B cell (primary cell): Measurements from ENCODE around the gene TGFBI. TPM values are rescaled to one million over a fixed set of nuclear protein-coding genes. Genes with fewer than 3 reads are reported as not detected.

Source experiments
- ATAC-seq: fragments of 200-7000 bp; cut with Tn5 transposase; one replicate; pipeline ENCODE4 v1.10.0; 2021; ENCODE audit warnings: low read depth, mild to moderate bottlenecking, moderate number of reproducible peaks, moderate library complexity
- CTCF ChIA-PET: fragments of 350-600 bp; sonication (Branson Sonifier 250); formaldehyde crosslinking; loops from one replicate; lab custom pipeline; 2021; ENCODE audit warnings: antibody characterized with exemption, inconsistent platforms; lab: Charles Lee
- POLR2A ChIA-PET: fragments of 350-600 bp; sonication (Branson Sonifier 250); formaldehyde crosslinking; loops from one replicate; lab custom pipeline; 2021; ENCODE audit warnings: antibody characterized with exemption; lab: Charles Lee
- DNase-seq: peaks from one replicate; pipeline ENCODE4 v3.0.0; 2013
- H2AFZ ChIP-seq: 2 replicates; pipeline ENCODE4 v1.6.1; 2012; ENCODE audit warnings: mild to moderate bottlenecking, low read depth, low read length; ENCODE audit not compliant: insufficient read depth, poor library complexity, severe bottlenecking
- H3K27ac ChIP-seq, 2 donors: 1 replicate in 1 of 2; 2 replicates in 1 of 2; pipeline ENCODE4 v1.5.1; 2012 to 2013; ENCODE audit warnings: low read length in 2 of 2, mild to moderate bottlenecking in 2 of 2, moderate library complexity in 1 of 2
- H3K27me3 ChIP-seq, 4 experiments: fragments of 200-600 bp in 1 of 4; sonication (generic) in 1 of 4; replicated peaks in 1 of 4; 1 replicate in 2 of 4; 2 replicates in 2 of 4; pipeline versions ENCODE4 v1.6.1 to v1.7.0; 2013 to 2016; ENCODE audit warnings: low read length in 3 of 4, mild to moderate bottlenecking in 2 of 4, mixed read lengths in 1 of 4, moderate library complexity in 1 of 4; ENCODE audit not compliant: insufficient read depth in 4 of 4, control insufficient read depth in 3 of 4; ENCODE audit errors: control extremely low read depth in 1 of 4
- H3K36me3 ChIP-seq, 2 experiments: replicated peaks in 1 of 2; 1 replicate in 1 of 2; 2 replicates in 1 of 2; pipeline versions ENCODE4 v1.6.1 to v1.7.1; 2013; ENCODE audit warnings: low read length in 1 of 2; ENCODE audit not compliant: insufficient read depth in 2 of 2, control insufficient read depth in 1 of 2; ENCODE audit errors: control extremely low read depth in 1 of 2, extremely low read depth in 1 of 2
- H3K4me1 ChIP-seq, 2 donors: fragments of 200-600 bp in 1 of 2; sonication (generic) in 1 of 2; 1 replicate in 1 of 2; 2 replicates in 1 of 2; pipeline versions ENCODE4 v1.5.1 to v1.6.1; 2013 to 2017; ENCODE audit warnings: low read length in 2 of 2; ENCODE audit not compliant: control insufficient read depth in 2 of 2, insufficient read depth in 2 of 2
- H3K4me2 ChIP-seq: replicated peaks from 2 replicates; pipeline ENCODE3; 2012; ENCODE audit warnings: mild to moderate bottlenecking, low read depth, low read length; ENCODE audit not compliant: poor library complexity, severe bottlenecking
- H3K4me3 ChIP-seq, 5 experiments: fragments of 200-600 bp in 1 of 5; sonication (generic) in 1 of 5; 1 replicate in 3 of 5; 2 replicates in 2 of 5; pipeline versions ENCODE4 v1.5.1 to v1.7.0; 2011 to 2016; ENCODE audit warnings: low read length in 4 of 5, mild to moderate bottlenecking in 4 of 5, low read depth in 2 of 5, control low read depth in 1 of 5, moderate library complexity in 1 of 5; ENCODE audit not compliant: insufficient read depth in 1 of 5; ENCODE audit errors: control extremely low read depth in 1 of 5, extremely low read depth in 1 of 5
- H3K79me2 ChIP-seq: fragments of 200-600 bp; sonication (generic); one replicate; pipeline ENCODE4 v1.6.0; 2016; ENCODE audit warnings: low read length; ENCODE audit not compliant: control insufficient read depth, insufficient read depth
- H3K9ac ChIP-seq: fragments of 200-600 bp; sonication (generic); 2 replicates; pipeline ENCODE4 v1.6.1; 2017; ENCODE audit warnings: mild to moderate bottlenecking, low read length, moderate library complexity
- H3K9me3 ChIP-seq, 3 donors: one replicate each; pipeline versions ENCODE4 v1.6.1 to v1.7.1; 2013; ENCODE audit warnings: low read length in 2 of 3; ENCODE audit not compliant: control insufficient read depth in 2 of 3, insufficient read depth in 1 of 3; ENCODE audit errors: control extremely low read depth in 1 of 3
- H4K20me1 ChIP-seq: 2 replicates; pipeline ENCODE4 v1.6.0; 2012; ENCODE audit warnings: mild to moderate bottlenecking, low read length; ENCODE audit not compliant: insufficient read depth, control insufficient read depth, poor library complexity, severe bottlenecking
- H3K27ac Mint-ChIP-seq: one replicate; pipeline ENCODE4 v1.8.0; 2021; ENCODE audit warnings: mixed read lengths
- H3K27me3 Mint-ChIP-seq: one replicate; pipeline ENCODE4 v1.8.0; 2021; ENCODE audit warnings: mixed read lengths
- H3K4me1 Mint-ChIP-seq: one replicate; pipeline ENCODE4 v1.8.0; 2021; ENCODE audit warnings: mixed read lengths
- H3K4me3 Mint-ChIP-seq: one replicate; pipeline ENCODE4 v1.8.0; 2021; ENCODE audit warnings: mixed read lengths
- H3K9me3 Mint-ChIP-seq: one replicate; pipeline ENCODE4 v1.8.0; 2022; ENCODE audit warnings: mixed read lengths; ENCODE audit not compliant: insufficient read depth
- EZH2 ChIP-seq: IDR thresholded peaks from 2 replicates; pipeline ENCODE4 v1.6.1; 2012; ENCODE audit warnings: borderline replicate concordance, low read depth, mild to moderate bottlenecking, moderate library complexity, low read length; ENCODE audit not compliant: insufficient read depth, poor library complexity, severe bottlenecking
- WGBS: methylation state at CpG from one replicate; pipeline ENCODE4 v1.1.5; 2013; ENCODE audit warnings: missing lambda C conversion rate; ENCODE audit not compliant: insufficient coverage; 5-methylcytosine and 5-hydroxymethylcytosine counted together
- intact Hi-C: fragments of 100-400 bp; cut with micrococcal nuclease; formaldehyde crosslinking; loops from one replicate; pipeline ENCODE4 v1.10.0; 2022
- polyA plus RNA-seq: library from polyadenylated mRNA; depleted of rRNA; stranded (reverse); fragments of >200 nt; gene quantifications from 2 replicates; pipeline ENCODE4 v1.2.3, GENCODE V29; 2012
- total RNA-seq, 2 donors: library from RNA; stranded (reverse); fragments of 120-200 nt in 1 of 2; gene quantifications; 1 replicate in 1 of 2; 2 replicates in 1 of 2; pipeline versions ENCODE4 v1.2.3 to v1.2.4, GENCODE V29; 2013 to 2022
- TF ChIP-seq, protein P1 (sequence below): fragments of 200-600 bp; IDR thresholded peaks from one replicate; pipeline ENCODE4 v1.8.0; 2022; ENCODE audit warnings: antibody characterized with exemption, mild to moderate bottlenecking

The TGFBI gene
- total and polyA plus RNA-seq, 2 donors (not counting 1 experiment from before 2014, with no cell fraction given): 3.7 to 4.5 TPM

DNA sequence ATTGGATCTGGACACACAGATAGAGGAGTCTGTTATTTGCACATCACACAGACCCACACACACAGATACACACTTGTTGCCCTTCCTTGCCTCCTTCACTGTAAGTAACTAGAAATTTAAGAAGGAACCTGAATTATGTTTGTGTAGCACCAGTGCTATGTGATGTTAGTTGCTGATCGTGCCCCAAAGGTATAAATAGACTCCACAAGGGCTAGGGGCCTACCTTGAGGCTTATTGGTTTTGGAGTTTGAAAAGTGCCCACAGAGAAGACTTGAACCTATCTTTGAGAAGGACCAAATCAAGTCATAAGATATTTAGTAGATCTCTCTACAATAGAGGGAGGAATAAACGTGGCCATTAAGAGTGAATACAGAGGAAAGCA, 8.8 kb upstream of the TGFBI start:
- Mint-ChIP-seq H3K27me3 (peaks cover 27% of the 10 kb centered on the region), H3K4me1 (no peaks in the 10 kb centered on the region), H3K4me3 (no peak overlapping the region), H3K9me3 (no peaks in the 10 kb centered on the region), H3K27ac (no peak overlapping the region)
- intact Hi-C loops: no loop called here
- Histone ChIP-seq H4K20me1 (no peaks in the 10 kb centered on the region), H3K4me3 (no peak overlapping the region), H3K4me2 (no peak overlapping the region), H2AFZ (no peak overlapping the region), H3K9me3 (no peaks in the 10 kb centered on the region), H3K79me2 (no peaks in the 10 kb centered on the region), H3K36me3 (no peaks in the 10 kb centered on the region), H3K27me3 (peaks cover 0 to 4% (median 1%) of the 10 kb centered on the region in 4 experiments), H3K9ac (no peak overlapping the region), H3K27ac (no peak overlapping the region), H3K4me1 (no peaks in the 10 kb centered on the region)
- TF ChIP-seq, protein P1, sequence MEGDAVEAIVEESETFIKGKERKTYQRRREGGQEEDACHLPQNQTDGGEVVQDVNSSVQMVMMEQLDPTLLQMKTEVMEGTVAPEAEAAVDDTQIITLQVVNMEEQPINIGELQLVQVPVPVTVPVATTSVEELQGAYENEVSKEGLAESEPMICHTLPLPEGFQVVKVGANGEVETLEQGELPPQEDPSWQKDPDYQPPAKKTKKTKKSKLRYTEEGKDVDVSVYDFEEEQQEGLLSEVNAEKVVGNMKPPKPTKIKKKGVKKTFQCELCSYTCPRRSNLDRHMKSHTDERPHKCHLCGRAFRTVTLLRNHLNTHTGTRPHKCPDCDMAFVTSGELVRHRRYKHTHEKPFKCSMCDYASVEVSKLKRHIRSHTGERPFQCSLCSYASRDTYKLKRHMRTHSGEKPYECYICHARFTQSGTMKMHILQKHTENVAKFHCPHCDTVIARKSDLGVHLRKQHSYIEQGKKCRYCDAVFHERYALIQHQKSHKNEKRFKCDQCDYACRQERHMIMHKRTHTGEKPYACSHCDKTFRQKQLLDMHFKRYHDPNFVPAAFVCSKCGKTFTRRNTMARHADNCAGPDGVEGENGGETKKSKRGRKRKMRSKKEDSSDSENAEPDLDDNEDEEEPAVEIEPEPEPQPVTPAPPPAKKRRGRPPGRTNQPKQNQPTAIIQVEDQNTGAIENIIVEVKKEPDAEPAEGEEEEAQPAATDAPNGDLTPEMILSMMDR: no peak
- TF ChIP-seq EZH2: no peak
- CTCF ChIA-PET: no interaction called here
- ATAC-seq (no peak), DNase-seq (no peak)
- POLR2A ChIA-PET: no interaction called here
- WGBS: 75% methylated on average over 2 of the region's 2 CpGs

DNA sequence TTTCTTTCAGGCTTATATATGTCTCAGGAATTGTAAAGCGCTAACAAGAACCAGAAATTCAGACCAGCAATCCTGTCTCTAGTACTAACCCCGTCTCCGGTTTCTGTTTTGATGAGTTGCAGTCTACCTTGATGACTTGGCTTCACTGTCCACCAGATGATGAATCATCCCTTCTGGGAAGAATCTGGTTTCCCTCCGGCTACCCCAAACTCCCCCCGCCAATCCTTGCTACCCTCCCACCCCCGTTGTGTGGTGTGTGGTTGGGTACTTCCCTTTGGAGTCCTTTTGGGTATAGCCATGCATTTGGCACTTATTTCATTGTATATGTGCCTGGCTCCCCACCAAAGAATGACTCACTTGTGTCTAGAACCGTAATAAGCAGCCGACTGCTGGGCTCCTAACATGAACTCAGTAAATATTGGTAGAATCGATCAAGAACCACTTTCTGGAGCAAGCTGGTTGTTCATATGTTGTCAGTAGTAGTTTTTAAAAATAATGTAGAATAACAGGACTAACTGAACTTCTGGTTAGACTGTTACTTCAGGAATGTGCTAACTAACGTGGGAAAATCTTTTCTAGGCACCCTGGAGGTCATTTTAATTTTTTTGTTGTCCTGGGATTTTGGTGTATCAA, 8.3 kb upstream of the TGFBI start:
- H3K9me3 ChIP-seq: no peaks in the 10 kb centered on the region
- DNase-seq: no peak
- no peak for ATAC-seq
- H3K79me2 ChIP-seq: no peaks in the 10 kb centered on the region
- H3K4me1 ChIP-seq: no peaks in the 10 kb centered on the region
- H3K4me3 Mint-ChIP-seq: no peak overlapping the region
- TF ChIP-seq, protein P1: no peak
- TF ChIP-seq EZH2: no peak
- H3K36me3 ChIP-seq: no peaks in the 10 kb centered on the region
- no peaks in the 10 kb centered on the region for H4K20me1 ChIP-seq
- no peak overlapping the region for H2AFZ ChIP-seq
- 69% methylated on average over 7 of the region's 10 CpGs for WGBS
- no peak overlapping the region for H3K27ac Mint-ChIP-seq
- H3K9ac ChIP-seq: no peak overlapping the region
- H3K4me1 Mint-ChIP-seq: no peaks in the 10 kb centered on the region
- intact Hi-C loops: no loop called here
- H3K4me2 ChIP-seq: no peak overlapping the region
- POLR2A ChIA-PET: no interaction called here
- peaks cover 27% of the 10 kb centered on the region for H3K27me3 Mint-ChIP-seq
- peaks cover 0 to 4% (median 1%) of the 10 kb centered on the region in 4 experiments for H3K27me3 ChIP-seq
- H3K4me3 ChIP-seq: no peak overlapping the region
- no peak overlapping the region for H3K27ac ChIP-seq
- CTCF ChIA-PET: no interaction called here
- no peaks in the 10 kb centered on the region for H3K9me3 Mint-ChIP-seq
